ENCODE results near the gene RHOT2. TPM values are rescaled to one million over a fixed set of nuclear protein-coding genes. Genes with fewer than 3 reads are reported as not detected.

Gene RHOT2
- total RNA-seq, 1 experiment from 2014 or later, result 210 TPM

- Histone ChIP-seq H3K27me3 (ENCODE audit: insufficient read depth, low read length) (no peaks in the 10 kb centered on the region; the same call in 1 of the 2 replicates), H2BK15ac (ENCODE audit: low read depth, low read length) (no peak overlapping the region), H2BK120ac (ENCODE audit: low read depth, low read length, poor library complexity, severe bottlenecking) (no peak overlapping the region), H4K91ac (ENCODE audit: insufficient read length, low read depth, low read length) (no peak overlapping the region), H3K79me1 (ENCODE audit: insufficient read depth, low read depth, low read length, poor library complexity, severe bottlenecking) (no peaks in the 10 kb centered on the region), H3K14ac (ENCODE audit: insufficient read depth, low read length) (no peak overlapping the region), H3K23ac (ENCODE audit: insufficient read length, low read depth, low read length) (no peak overlapping the region), H2BK12ac (ENCODE audit: insufficient read length, low read depth, low read length) (no peak overlapping the region), H2BK20ac (ENCODE audit: low read depth, low read length, poor library complexity, severe bottlenecking) (no peak overlapping the region), H3K23me2 (ENCODE audit: insufficient read length, low read depth, low read length, poor library complexity, severe bottlenecking) (peaks cover 10% of the 10 kb centered on the region), H3K9me3 (ENCODE audit: control insufficient read depth, low read depth, low read length) (no peaks in the 10 kb centered on the region), H4K5ac (ENCODE audit: insufficient read length, low read depth, low read length) (no peak overlapping the region), H2AK5ac (ENCODE audit: insufficient read length, low read length) (no peak overlapping the region), H3K79me2 (ENCODE audit: insufficient read depth, low read length) (no peaks in the 10 kb centered on the region), H3T11ph (ENCODE audit: low read length) (no peak overlapping the region), H3K4me2 (ENCODE audit: insufficient read depth, insufficient read length, low read length) (no peak overlapping the region), H2AFZ (ENCODE audit: low read length) (no peak overlapping the region), H3K4ac (ENCODE audit: low read depth, low read length) (no peak overlapping the region), H3K27ac (ENCODE audit: insufficient read length, low read depth, low read length) (no peak overlapping the region), H3K18ac (ENCODE audit: insufficient read length, low read depth, low read length) (no peak overlapping the region), H3K56ac (ENCODE audit: insufficient read length, low read depth, low read length) (no peak overlapping the region), H3K4me1 (ENCODE audit: insufficient read depth, low read length) (no peaks in the 10 kb centered on the region), H4K8ac (replicated peaks; ENCODE audit: insufficient read length, low read depth, low read length) (no peak overlapping the region), H3K9ac (ENCODE audit: extremely low read depth, insufficient read length, low read length) (no peak overlapping the region), H4K20me1 (ENCODE audit: control insufficient read depth, insufficient read depth, insufficient read length) (no peaks in the 10 kb centered on the region), H2BK5ac (ENCODE audit: insufficient read length, low read length) (no peak overlapping the region)
- peaks cover 37% of the 10 kb centered on the region for H3K27me3 Mint-ChIP-seq (ENCODE audit: low read depth)
- no peak overlapping the region; a peak in 1 of 5 replicates for H3K4me3 Mint-ChIP-seq
- H3K4me1 Mint-ChIP-seq, result peaks cover 14 to 28% of the 10 kb centered on the region in 2 experiments
- WGBS (ENCODE audit: extremely low coverage, insufficient read length, low lambda C conversion rate), result no CpG with 5 or more reads among the region's 9 CpGs
- no peaks in the 10 kb centered on the region for H3K9me3 Mint-ChIP-seq
- H3K27ac Mint-ChIP-seq, result no peak overlapping the region
- peaks cover 0 to 5% (median 3%) of the 10 kb centered on the region in 3 experiments; a peak in 1 of 7 replicates for H3K36me3 Mint-ChIP-seq (ENCODE audit: insufficient read depth in 1 of 3, low read depth in 3 of 3)
- no peak for DNase-seq
- no peak for TF ChIP-seq CTCF (conservative IDR thresholded peaks at IDR 0.05)
Observed at GRCh38 chr16:718389-718788, 50.5 kb downstream of the RHOT2 start.

Measured in H9 (cell line).